A673 (cell line): Measurements from ENCODE around the gene FSTL4.

Source experiments
- EZH2 ChIP-seq: fragments of 200-600 bp; sonication (generic); IDR thresholded peaks from 2 replicates; pipeline ENCODE4 v1.6.1; 2017; ENCODE audit warnings: borderline replicate concordance, low read depth, mild to moderate bottlenecking, mixed read lengths, antibody characterized with exemption, low read length; ENCODE audit not compliant: poor library complexity, severe bottlenecking
- TF ChIP-seq, protein P1 (sequence below): fragments of 300-800, 200-600 bp; sonication (generic); conservative IDR thresholded peaks from 2 replicates; pipeline ENCODE4 v1.5.1; 2017; ENCODE audit warnings: low read depth, mild to moderate bottlenecking, antibody characterized with exemption, low read length, moderate library complexity, mixed read lengths

DNA sequence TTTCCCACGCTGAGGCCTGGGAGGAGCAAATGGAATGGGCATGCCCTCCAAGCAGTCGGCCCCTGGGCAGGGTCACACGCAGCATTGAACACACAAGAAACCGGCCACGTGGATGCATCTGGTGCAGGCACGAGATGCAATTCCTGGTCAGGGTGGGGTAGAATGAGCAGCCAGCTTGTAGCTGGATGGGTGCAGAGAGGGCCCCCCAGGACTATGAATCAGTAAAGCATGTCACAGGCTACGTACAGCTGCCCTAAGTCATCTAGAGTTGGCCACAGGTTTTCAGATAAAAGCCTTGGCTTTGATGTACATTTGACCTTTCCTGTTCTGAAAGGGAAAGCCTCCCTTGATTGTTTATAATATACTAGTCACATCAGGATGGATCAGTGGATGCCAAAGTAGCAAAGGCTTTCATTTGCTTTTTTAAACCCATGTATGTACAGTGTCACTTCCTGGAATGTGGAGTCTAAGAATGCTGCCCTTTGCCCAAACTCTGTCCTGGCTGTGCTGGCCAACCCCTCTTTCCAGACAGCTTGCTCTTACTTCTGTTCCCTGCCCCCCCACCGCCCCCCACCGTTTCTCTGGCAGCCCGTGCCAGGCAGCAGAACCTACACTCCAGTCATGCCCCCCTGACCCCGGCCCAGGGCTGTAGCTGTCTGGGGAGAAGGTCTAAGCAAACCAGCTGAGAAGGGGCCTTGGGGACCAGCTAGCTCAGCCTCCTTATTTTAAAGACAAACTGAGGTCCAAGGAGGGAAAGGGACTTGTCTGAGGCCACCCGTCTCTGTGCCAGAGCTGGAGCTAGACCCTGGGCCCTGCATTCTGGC is 391.3 kb downstream of the FSTL4 start:
- TF ChIP-seq, protein P1, sequence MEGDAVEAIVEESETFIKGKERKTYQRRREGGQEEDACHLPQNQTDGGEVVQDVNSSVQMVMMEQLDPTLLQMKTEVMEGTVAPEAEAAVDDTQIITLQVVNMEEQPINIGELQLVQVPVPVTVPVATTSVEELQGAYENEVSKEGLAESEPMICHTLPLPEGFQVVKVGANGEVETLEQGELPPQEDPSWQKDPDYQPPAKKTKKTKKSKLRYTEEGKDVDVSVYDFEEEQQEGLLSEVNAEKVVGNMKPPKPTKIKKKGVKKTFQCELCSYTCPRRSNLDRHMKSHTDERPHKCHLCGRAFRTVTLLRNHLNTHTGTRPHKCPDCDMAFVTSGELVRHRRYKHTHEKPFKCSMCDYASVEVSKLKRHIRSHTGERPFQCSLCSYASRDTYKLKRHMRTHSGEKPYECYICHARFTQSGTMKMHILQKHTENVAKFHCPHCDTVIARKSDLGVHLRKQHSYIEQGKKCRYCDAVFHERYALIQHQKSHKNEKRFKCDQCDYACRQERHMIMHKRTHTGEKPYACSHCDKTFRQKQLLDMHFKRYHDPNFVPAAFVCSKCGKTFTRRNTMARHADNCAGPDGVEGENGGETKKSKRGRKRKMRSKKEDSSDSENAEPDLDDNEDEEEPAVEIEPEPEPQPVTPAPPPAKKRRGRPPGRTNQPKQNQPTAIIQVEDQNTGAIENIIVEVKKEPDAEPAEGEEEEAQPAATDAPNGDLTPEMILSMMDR = no peak
- no peak for TF ChIP-seq EZH2
